ENCODE results near the gene WDR59.

GRCh38 chr16:74998481-74999218 lies 13.7 kb upstream of the WDR59 start, which contains the start of gene ZNRF1:
- TF ChIP-seq POLR2A (IDR thresholded peaks at IDR 0.05): peak; percentile 51
- TF ChIP-seq, protein P1, sequence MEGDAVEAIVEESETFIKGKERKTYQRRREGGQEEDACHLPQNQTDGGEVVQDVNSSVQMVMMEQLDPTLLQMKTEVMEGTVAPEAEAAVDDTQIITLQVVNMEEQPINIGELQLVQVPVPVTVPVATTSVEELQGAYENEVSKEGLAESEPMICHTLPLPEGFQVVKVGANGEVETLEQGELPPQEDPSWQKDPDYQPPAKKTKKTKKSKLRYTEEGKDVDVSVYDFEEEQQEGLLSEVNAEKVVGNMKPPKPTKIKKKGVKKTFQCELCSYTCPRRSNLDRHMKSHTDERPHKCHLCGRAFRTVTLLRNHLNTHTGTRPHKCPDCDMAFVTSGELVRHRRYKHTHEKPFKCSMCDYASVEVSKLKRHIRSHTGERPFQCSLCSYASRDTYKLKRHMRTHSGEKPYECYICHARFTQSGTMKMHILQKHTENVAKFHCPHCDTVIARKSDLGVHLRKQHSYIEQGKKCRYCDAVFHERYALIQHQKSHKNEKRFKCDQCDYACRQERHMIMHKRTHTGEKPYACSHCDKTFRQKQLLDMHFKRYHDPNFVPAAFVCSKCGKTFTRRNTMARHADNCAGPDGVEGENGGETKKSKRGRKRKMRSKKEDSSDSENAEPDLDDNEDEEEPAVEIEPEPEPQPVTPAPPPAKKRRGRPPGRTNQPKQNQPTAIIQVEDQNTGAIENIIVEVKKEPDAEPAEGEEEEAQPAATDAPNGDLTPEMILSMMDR (IDR thresholded peaks at IDR 0.05): peak; percentile 69 to 76 (median 72)

Data from right lobe of liver (tissue), 4 donors.